Kasumi-1 (cell line): ENCODE results near the gene FAM3C.

Experiments
- DNase-seq, 2 experiments: peaks; one replicate each; lab custom pipeline; 2025; lab: John Stamatoyannopoulos, UW

The FAM3C gene

DNA sequence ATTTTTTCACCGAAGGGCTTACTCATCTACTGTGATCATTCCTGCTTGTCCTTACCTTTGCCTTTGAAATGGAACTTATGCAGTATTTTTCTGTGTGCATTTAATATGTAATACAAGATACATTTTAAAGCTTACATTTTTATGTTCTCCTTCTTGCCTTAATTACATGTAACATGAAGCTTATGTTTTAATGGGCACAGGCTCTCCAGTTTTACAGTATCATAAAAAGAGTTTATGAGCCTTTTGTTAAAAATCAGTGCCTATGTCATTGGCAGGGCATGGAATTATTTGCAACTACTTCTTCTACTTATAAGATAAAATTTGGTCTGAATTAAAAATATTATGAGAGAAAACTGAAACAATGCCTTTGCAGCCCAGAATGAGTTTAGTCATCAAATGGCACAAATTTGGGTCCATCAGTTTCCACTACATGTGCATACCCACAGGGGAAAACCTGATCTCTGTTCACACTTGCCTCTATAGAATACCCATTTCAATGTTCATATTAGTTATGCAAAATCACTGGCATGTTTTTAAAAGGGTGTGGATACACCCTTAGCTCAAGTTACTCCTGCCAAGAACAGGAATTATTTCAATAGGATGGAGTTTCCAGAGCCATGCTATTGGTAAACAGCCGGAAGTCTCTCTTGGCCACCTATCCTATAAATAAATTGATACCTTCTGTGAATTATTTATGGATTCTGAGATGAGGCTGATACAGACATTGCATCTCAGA, 95.3 kb downstream of the FAM3C start:
- no peak for DNase-seq
